Measurements from ENCODE around the gene GRID1. TPM values are rescaled to one million over a fixed set of nuclear protein-coding genes. Genes with fewer than 3 reads are reported as not detected.

GRID1 gene
- total and polyA plus RNA-seq, 5 donors from 2014 or later, result not detected

DNA sequence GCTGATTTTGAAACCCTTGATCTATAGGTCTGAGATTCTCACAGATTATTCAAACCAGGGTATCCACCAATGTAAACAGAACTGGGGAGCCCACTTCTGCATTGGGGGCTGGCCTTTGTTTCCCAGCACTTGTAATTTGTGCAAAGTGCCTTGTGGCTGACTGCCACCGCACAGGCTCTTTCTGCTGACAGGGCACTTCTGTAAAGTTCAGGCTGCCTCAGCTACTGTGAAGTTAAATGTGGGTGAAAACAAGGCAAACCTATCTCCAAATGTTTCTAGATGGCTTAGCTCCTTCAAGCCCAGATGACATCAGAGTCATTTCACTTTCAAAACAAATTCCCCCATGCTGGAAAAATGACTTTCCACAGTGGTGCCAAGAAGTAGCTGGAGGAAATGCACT, 54.7 kb downstream of the GRID1 start:
- Mint-ChIP-seq H3K4me1 (no peaks in the 10 kb centered on the region), H3K4me3 (no peak overlapping the region), H3K9me3 (peaks cover 0 to 3% (median 0%) of the 10 kb centered on the region in 7 donors), H3K36me3 (no peaks in the 10 kb centered on the region), H3K27me3 (peaks cover 5% of the 10 kb centered on the region), H3K27ac (no peak overlapping the region)
- Histone ChIP-seq H3K4me3 (ENCODE audit: low read depth, low read length) (no peak overlapping the region), H3K27ac (ENCODE audit: insufficient read depth, low read length, poor library complexity, severe bottlenecking) (no peak overlapping the region), H3K4me1 (ENCODE audit: control insufficient read depth, insufficient read depth, low read length, poor library complexity, severe bottlenecking) (no peaks in the 10 kb centered on the region), H3K36me3 (ENCODE audit: control insufficient read depth, insufficient read depth, low read length) (no peaks in the 10 kb centered on the region), H3K9me3 (ENCODE audit: control insufficient read depth in 2 of 2, low read length in 2 of 2) (no peaks in the 10 kb centered on the region), H3K27me3 (ENCODE audit: control insufficient read depth, insufficient read depth, low read length) (no peaks in the 10 kb centered on the region)
- ATAC-seq (ENCODE audit: low read depth in 2 of 2) (no peak), DNase-seq (no peak)

DNA sequence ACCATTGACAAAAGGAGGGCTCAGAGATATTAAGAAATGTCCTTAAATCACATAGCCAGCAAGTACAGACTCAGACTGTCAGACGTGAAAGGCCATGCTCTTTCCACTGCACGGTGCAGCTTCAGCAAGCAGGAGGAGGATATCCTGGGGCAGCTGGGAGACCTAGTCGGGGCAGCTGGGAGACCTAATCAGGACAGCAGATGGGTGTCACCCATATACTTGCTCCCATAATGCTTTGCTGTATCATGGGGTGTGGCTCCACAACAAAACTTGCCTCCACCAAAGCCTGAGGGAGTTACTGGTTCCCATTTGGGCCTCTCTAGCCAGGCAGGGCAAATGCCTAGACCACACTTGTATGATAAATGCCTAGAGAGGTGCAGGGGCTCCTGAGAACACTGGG, 55.4 kb downstream of the GRID1 start:
- Mint-ChIP-seq H3K27ac (no peak overlapping the region), H3K4me1 (no peaks in the 10 kb centered on the region), H3K4me3 (no peak overlapping the region), H3K36me3 (no peaks in the 10 kb centered on the region), H3K9me3 (peaks cover 0 to 3% (median 0%) of the 10 kb centered on the region in 7 donors), H3K27me3 (peaks cover 5% of the 10 kb centered on the region)
- no peak for DNase-seq
- H3K9me3 ChIP-seq (ENCODE audit: control insufficient read depth in 2 of 2, low read length in 2 of 2), result no peaks in the 10 kb centered on the region
- H3K36me3 ChIP-seq (ENCODE audit: control insufficient read depth, insufficient read depth, low read length), result no peaks in the 10 kb centered on the region
- H3K27ac ChIP-seq (ENCODE audit: insufficient read depth, low read length, poor library complexity, severe bottlenecking), result no peak overlapping the region
- H3K4me3 ChIP-seq (ENCODE audit: low read depth, low read length), result no peak overlapping the region
- ATAC-seq (ENCODE audit: low read depth in 2 of 2), result no peak
- no peaks in the 10 kb centered on the region for H3K27me3 ChIP-seq (ENCODE audit: control insufficient read depth, insufficient read depth, low read length)
- no peaks in the 10 kb centered on the region for H3K4me1 ChIP-seq (ENCODE audit: control insufficient read depth, insufficient read depth, low read length, poor library complexity, severe bottlenecking)

DNA sequence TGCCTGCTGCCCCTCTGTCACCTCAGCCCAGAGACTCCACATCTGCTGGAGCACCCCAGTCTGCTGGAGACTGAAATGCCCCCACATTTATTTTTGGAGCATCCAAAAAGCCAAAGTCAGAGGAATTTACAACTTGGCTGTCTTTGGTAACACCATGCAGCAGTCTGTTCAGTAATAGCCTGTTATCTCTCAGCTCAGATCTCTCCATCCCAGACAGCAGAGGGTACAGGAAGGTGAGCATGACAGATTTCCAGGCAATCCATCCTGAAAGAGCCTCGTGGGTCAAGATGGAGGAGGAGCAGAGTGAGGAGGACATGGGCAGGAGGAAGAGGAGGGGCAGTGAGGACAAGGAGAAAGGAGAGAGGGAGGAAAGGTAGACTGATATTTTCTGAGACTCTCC, 55.9 kb downstream of the GRID1 start:
- no peak for ATAC-seq (ENCODE audit: low read depth in 2 of 2)
- Mint-ChIP-seq H3K36me3 (no peaks in the 10 kb centered on the region), H3K4me1 (no peaks in the 10 kb centered on the region)

DNA sequence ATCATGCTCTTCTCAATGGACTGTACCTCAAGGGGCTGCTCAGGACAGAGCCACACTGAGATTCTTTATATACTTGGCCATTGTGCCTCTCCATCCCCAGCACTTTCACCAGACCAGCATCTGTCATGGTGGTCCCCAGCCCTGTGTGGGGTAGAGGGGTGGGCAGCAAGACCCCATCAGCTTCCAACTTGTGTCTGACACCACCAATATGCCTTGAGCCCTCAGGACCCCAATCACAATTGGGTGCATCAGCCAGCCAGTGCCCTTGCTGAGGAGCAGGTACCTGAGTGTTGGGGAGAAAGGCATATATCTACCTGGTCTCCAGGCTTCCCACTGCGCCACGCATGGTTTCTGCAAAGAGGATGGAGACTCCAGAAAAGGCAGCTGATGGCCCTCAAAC, 56.3 kb downstream of the GRID1 start:
- no peaks in the 10 kb centered on the region for H3K27me3 ChIP-seq (ENCODE audit: control insufficient read depth, insufficient read depth, low read length)
- ATAC-seq (ENCODE audit: low read depth in 2 of 2), result no peak
- no peaks in the 10 kb centered on the region for H3K36me3 ChIP-seq (ENCODE audit: control insufficient read depth, insufficient read depth, low read length)
- Mint-ChIP-seq H3K4me3 (no peak overlapping the region), H3K36me3 (no peaks in the 10 kb centered on the region), H3K9me3 (peaks cover 0 to 3% (median 0%) of the 10 kb centered on the region in 7 donors), H3K27ac (no peak overlapping the region), H3K4me1 (no peaks in the 10 kb centered on the region), H3K27me3 (peaks cover 5% of the 10 kb centered on the region)
- no peak overlapping the region for H3K4me3 ChIP-seq (ENCODE audit: low read depth, low read length)
- no peak overlapping the region for H3K27ac ChIP-seq (ENCODE audit: insufficient read depth, low read length, poor library complexity, severe bottlenecking)
- no peaks in the 10 kb centered on the region for H3K9me3 ChIP-seq (ENCODE audit: control insufficient read depth in 2 of 2, low read length in 2 of 2)
- no peak for DNase-seq
- H3K4me1 ChIP-seq (ENCODE audit: control insufficient read depth, insufficient read depth, low read length, poor library complexity, severe bottlenecking), result no peaks in the 10 kb centered on the region

More for the DNA sequence above, 55.9 kb downstream of the GRID1 start:
- Histone ChIP-seq H3K9me3 (ENCODE audit: control insufficient read depth in 2 of 2, low read length in 2 of 2) (no peaks in the 10 kb centered on the region), H3K27ac (ENCODE audit: insufficient read depth, low read length, poor library complexity, severe bottlenecking) (no peak overlapping the region), H3K27me3 (ENCODE audit: control insufficient read depth, insufficient read depth, low read length) (no peaks in the 10 kb centered on the region), H3K36me3 (ENCODE audit: control insufficient read depth, insufficient read depth, low read length) (no peaks in the 10 kb centered on the region), H3K4me1 (ENCODE audit: control insufficient read depth, insufficient read depth, low read length, poor library complexity, severe bottlenecking) (no peaks in the 10 kb centered on the region), H3K4me3 (ENCODE audit: low read depth, low read length) (no peak overlapping the region)
- Mint-ChIP-seq H3K9me3 (peaks cover 0 to 3% (median 0%) of the 10 kb centered on the region in 7 donors), H3K4me3 (no peak overlapping the region), H3K27me3 (peaks cover 5% of the 10 kb centered on the region), H3K27ac (no peak overlapping the region)
- DNase-seq, result no peak

DNA sequence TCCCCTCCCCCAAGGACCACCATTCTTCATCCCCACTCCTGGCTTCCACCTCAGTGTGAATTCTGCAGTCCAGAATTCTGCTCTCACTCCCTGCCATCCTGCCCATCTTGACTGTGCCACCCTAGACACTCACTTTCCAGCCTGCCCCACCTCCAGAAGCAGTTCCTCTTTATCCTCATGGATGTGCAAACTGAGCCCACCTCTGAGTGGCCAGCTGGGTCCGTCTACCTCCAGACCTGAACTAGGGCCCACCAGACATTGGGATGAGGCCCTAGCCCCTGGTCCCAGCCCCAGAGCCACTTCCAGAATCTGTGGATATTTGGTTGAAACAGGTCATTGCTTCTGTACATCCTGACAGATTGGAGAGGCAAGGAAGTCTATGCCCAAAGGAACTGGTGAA, 58.5 kb downstream of the GRID1 start:
- DNase-seq, result no peak
- Mint-ChIP-seq H3K27me3 (no peaks in the 10 kb centered on the region), H3K4me1 (no peaks in the 10 kb centered on the region), H3K36me3 (no peaks in the 10 kb centered on the region), H3K4me3 (no peak overlapping the region), H3K27ac (no peak overlapping the region), H3K9me3 (peaks cover 0 to 3% (median 0%) of the 10 kb centered on the region in 7 donors)
- Histone ChIP-seq H3K4me3 (ENCODE audit: low read depth, low read length) (no peak overlapping the region), H3K27me3 (ENCODE audit: control insufficient read depth, insufficient read depth, low read length) (no peaks in the 10 kb centered on the region), H3K27ac (ENCODE audit: insufficient read depth, low read length, poor library complexity, severe bottlenecking) (no peak overlapping the region), H3K36me3 (ENCODE audit: control insufficient read depth, insufficient read depth, low read length) (no peaks in the 10 kb centered on the region), H3K9me3 (ENCODE audit: control insufficient read depth in 2 of 2, low read length in 2 of 2) (no peaks in the 10 kb centered on the region), H3K4me1 (ENCODE audit: control insufficient read depth, insufficient read depth, low read length, poor library complexity, severe bottlenecking) (no peaks in the 10 kb centered on the region)
- no peak for ATAC-seq (ENCODE audit: low read depth in 2 of 2)

DNA sequence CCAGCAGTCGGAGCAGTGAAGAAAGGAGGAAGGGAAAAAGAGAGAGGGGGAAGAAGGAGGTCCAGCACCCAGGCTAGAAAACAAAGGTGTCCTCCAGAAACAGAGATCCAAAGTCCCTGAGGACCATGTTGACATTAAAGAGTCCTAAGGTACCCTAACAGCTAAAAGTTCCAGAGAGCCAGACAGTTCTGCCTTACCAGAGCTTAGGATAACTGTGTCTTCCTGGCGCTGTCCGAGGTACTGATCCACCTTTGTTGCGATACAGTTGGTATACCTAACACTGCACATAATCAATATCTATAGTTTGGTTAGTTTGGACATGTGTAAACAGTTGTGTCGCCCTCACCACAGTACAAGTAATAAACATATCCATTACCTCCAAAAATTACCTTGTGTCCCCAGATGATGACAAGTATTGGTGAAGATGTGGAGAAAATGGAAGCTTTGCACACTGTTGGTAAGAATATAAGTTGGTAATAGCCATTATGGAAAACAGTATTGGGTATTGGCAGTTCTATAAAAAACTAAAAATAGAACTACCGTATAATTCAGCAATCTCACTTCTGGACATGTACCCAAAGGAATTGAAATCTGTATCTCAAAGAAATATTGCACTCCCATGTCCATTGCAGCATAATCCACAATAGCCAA, 59.8 kb downstream of the GRID1 start:
- H3K9me3 Mint-ChIP-seq, result peaks cover 0 to 3% (median 0%) of the 10 kb centered on the region in 7 donors
- Histone ChIP-seq H3K9me3 (ENCODE audit: control insufficient read depth in 2 of 2, low read length in 2 of 2) (no peaks in the 10 kb centered on the region), H3K4me3 (ENCODE audit: low read depth, low read length) (no peak overlapping the region), H3K36me3 (ENCODE audit: control insufficient read depth, insufficient read depth, low read length) (no peaks in the 10 kb centered on the region), H3K27me3 (ENCODE audit: control insufficient read depth, insufficient read depth, low read length) (no peaks in the 10 kb centered on the region), H3K27ac (ENCODE audit: insufficient read depth, low read length, poor library complexity, severe bottlenecking) (no peak overlapping the region), H3K4me1 (ENCODE audit: control insufficient read depth, insufficient read depth, low read length, poor library complexity, severe bottlenecking) (no peaks in the 10 kb centered on the region)
- H3K36me3 Mint-ChIP-seq, result no peaks in the 10 kb centered on the region
- no peak overlapping the region for H3K27ac Mint-ChIP-seq
- H3K4me3 Mint-ChIP-seq, result no peak overlapping the region
- peak in 1 of 3 donors; percentile 14 for DNase-seq
- ATAC-seq (ENCODE audit: low read depth in 2 of 2), result no peak
- no peaks in the 10 kb centered on the region for H3K4me1 Mint-ChIP-seq
- H3K27me3 Mint-ChIP-seq, result no peaks in the 10 kb centered on the region

DNA sequence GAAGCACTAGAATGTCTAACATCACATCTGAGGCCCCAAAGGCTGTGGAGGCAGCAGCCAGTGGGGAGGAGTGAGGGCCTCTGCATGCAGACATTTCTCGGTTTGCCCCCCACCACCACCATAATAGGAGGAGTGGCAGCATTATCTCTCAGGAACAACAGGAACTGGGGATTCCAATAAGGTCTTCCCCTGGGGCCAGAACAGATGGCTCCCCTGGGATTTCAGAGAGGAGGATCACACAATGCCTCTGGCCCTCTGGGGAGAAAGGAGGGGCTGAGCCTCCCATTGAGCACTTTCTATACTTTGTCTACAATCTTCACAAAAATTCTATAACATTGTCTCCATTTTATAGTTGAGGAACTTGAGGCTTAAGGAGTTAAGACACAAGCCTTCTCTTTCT, 61.1 kb downstream of the GRID1 start:
- no peak overlapping the region for H3K27ac ChIP-seq (ENCODE audit: insufficient read depth, low read length, poor library complexity, severe bottlenecking)
- no peak overlapping the region for H3K4me3 ChIP-seq (ENCODE audit: low read depth, low read length)
- H3K27ac Mint-ChIP-seq, result no peak overlapping the region
- peaks cover 0 to 3% (median 0%) of the 10 kb centered on the region in 7 donors for H3K9me3 Mint-ChIP-seq
- no peaks in the 10 kb centered on the region for H3K9me3 ChIP-seq (ENCODE audit: control insufficient read depth in 2 of 2, low read length in 2 of 2)
- no peaks in the 10 kb centered on the region for H3K4me1 Mint-ChIP-seq
- no peak overlapping the region for H3K4me3 Mint-ChIP-seq
- H3K27me3 Mint-ChIP-seq, result no peaks in the 10 kb centered on the region
- DNase-seq, result no peak
- no peaks in the 10 kb centered on the region for H3K36me3 Mint-ChIP-seq
- H3K27me3 ChIP-seq (ENCODE audit: control insufficient read depth, insufficient read depth, low read length), result no peaks in the 10 kb centered on the region
- no peak for ATAC-seq (ENCODE audit: low read depth in 2 of 2)
- no peaks in the 10 kb centered on the region for H3K36me3 ChIP-seq (ENCODE audit: control insufficient read depth, insufficient read depth, low read length)
- H3K4me1 ChIP-seq (ENCODE audit: control insufficient read depth, insufficient read depth, low read length, poor library complexity, severe bottlenecking), result no peaks in the 10 kb centered on the region

DNA sequence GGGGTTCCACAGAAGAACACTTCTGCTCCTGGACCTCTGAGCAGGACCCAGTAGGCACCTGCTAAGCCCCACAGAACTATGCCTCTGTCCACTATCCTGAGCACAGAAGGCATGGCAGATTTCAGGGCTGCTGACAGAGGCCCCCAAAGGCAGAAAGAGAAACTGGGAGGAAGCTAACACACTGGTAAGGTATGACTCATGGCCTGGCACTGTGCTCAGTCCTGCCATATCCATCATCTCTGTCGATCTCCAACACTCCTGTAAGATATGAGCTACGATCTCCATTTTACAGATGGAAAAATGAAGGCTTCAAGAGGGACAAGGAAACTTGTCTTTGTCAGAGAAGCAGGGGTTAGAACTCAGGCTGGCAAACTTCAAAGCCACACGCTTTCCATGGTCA, 62.2 kb downstream of the GRID1 start:
- DNase-seq, result no peak
- no peak overlapping the region for H3K4me3 Mint-ChIP-seq
- peaks cover 0 to 3% (median 0%) of the 10 kb centered on the region in 7 donors for H3K9me3 Mint-ChIP-seq
- H3K27ac Mint-ChIP-seq, result no peak overlapping the region
- ATAC-seq (ENCODE audit: low read depth in 2 of 2), result no peak
- H3K27me3 Mint-ChIP-seq, result no peaks in the 10 kb centered on the region
- no peaks in the 10 kb centered on the region for H3K36me3 Mint-ChIP-seq
- no peaks in the 10 kb centered on the region for H3K36me3 ChIP-seq (ENCODE audit: control insufficient read depth, insufficient read depth, low read length)
- no peaks in the 10 kb centered on the region for H3K27me3 ChIP-seq (ENCODE audit: control insufficient read depth, insufficient read depth, low read length)
- no peaks in the 10 kb centered on the region for H3K4me1 ChIP-seq (ENCODE audit: control insufficient read depth, insufficient read depth, low read length, poor library complexity, severe bottlenecking)
- H3K4me1 Mint-ChIP-seq, result no peaks in the 10 kb centered on the region
- no peak overlapping the region for H3K4me3 ChIP-seq (ENCODE audit: low read depth, low read length)
- H3K27ac ChIP-seq (ENCODE audit: insufficient read depth, low read length, poor library complexity, severe bottlenecking), result no peak overlapping the region
- H3K9me3 ChIP-seq (ENCODE audit: control insufficient read depth in 2 of 2, low read length in 2 of 2), result no peaks in the 10 kb centered on the region

Measured in CD4-positive, CD25-positive, alpha-beta regulatory T cell (primary cell).